ENCODE data around the gene MDP1. TPM values are rescaled to one million over a fixed set of nuclear protein-coding genes. Genes with fewer than 3 reads are reported as not detected.

The MDP1 gene
- total RNA-seq, 2 donors from 2014 or later, result 8.2 to 10.9 TPM

DNA sequence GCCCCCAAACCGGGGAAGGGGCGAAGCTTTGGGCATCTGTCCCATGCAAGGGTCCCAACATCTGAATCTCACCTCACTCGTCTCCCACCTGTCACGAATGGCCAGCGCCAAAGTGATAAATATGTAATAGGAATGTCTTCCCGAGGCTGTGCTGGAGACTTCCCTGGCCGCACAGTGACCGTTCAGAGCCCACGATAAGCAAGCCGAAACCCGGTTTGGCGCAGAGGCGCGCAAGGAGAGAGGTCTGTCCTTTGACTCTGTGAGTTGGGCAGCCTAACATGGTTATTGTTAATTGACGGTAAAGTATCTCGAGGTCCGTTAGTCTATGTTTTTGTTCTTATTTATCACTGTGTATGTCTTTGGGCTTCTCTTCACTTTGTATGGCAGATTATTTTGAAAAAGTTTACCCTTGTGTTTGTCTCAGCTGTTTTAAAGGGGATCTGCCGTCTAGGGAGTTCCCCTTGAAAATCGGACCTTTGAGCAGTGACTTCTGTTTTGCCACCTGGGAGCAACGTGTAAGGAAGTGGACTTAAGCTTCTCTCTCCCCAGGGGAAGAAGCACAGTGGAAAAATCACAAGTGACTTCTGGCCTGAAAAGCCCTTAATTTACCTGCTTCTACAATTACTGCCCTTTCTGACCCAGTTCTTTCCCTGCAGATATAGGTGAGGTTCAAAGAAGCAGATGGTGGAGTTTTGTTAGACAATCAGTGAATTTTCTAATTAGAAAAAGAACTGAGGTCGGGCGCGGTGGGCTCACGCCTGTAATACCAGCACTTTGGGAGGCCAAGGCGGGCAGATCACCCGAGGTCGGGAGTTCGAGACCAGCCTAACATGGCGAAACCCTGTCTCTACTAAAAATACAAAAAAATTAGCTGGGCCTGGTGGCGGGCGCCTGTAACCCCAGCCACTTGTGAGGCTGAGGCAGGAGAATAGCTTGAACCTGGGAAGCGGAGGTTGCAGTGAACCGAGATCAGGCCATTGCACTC, 19.5 kb downstream of the MDP1 start:
- Histone ChIP-seq H3K9me3 (no peaks in the 10 kb centered on the region), H3K9ac (ENCODE audit: low read depth in 2 of 2, low read length in 2 of 2) (peak overlapping the region; percentile 73 to 78), H3K4me1 (peaks cover 4% of the 10 kb centered on the region), H3K27ac (peak overlapping the region; percentile 94), H3K4me3 (peak overlapping the region; percentile 96), H3K27me3 (no peaks in the 10 kb centered on the region), H3K36me3 (no peaks in the 10 kb centered on the region)
- intact Hi-C loops (cut with DNase I), result no loop called here
- TF ChIP-seq, protein P1, sequence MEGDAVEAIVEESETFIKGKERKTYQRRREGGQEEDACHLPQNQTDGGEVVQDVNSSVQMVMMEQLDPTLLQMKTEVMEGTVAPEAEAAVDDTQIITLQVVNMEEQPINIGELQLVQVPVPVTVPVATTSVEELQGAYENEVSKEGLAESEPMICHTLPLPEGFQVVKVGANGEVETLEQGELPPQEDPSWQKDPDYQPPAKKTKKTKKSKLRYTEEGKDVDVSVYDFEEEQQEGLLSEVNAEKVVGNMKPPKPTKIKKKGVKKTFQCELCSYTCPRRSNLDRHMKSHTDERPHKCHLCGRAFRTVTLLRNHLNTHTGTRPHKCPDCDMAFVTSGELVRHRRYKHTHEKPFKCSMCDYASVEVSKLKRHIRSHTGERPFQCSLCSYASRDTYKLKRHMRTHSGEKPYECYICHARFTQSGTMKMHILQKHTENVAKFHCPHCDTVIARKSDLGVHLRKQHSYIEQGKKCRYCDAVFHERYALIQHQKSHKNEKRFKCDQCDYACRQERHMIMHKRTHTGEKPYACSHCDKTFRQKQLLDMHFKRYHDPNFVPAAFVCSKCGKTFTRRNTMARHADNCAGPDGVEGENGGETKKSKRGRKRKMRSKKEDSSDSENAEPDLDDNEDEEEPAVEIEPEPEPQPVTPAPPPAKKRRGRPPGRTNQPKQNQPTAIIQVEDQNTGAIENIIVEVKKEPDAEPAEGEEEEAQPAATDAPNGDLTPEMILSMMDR (IDR thresholded peaks at IDR 0.05), result no peak
- DNase-seq, result no peak

DNA sequence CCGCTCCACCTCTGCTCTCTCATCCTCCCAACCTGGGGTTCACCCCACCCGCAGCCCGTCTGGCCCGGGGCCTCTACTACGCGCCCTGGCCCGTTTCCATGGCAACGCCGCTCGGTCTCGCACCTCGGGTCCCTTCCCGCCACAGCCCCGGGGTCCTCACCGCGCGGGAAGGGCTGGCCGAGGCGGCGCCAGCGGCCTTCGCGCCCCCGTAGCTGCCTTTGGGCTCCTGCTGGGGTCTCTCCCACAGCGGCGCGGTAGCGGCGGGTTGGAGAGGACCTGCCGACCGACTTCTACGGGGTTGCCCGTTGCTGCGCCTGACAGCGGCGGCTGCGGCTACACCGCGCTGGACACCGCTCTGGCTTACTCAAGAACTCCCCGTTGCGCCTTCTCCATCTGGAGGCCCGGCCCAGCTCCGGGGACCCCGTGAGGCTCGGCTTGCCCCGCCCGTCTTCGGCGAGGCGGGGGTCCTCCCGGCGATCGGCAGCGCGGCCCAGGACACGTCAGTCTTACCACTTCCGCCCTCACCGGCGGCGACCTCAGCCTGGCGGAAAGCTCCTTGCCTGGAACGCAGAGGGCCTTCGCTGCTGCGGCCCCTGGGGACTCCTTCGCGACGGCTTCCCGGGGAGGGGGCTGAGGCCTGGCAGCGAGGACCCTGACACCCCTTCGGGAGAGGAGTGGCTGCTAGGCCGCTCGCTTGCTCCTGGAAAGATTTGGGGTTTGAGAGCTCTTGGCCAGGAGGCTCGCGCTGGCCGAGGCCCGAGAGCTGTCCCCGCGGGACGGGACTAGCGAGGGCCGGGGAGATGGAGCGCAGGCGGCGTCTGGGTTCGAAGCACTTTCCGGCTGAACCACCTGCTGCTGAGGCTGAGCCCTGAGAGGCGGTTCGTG, 20.4 kb downstream of the MDP1 start, which contains the start of gene TM9SF1:
TM9SF1 (minus strand) TSS at position 256 of the 885 bp plus-strand sequence. CDS start 422 bp downstream, outside the sequence.
- intact Hi-C loops (cut with DNase I), result no loop called here
- H3K9ac ChIP-seq (ENCODE audit: low read depth in 2 of 2, low read length in 2 of 2), result peak within 1 kb of the TSS; percentile 73 to 78
- TF ChIP-seq, protein P1 (IDR thresholded peaks at IDR 0.05), result no peak
- no peaks in the 10 kb centered on the region for H3K36me3 ChIP-seq
- peak within 1 kb of the TSS; percentile 96 for H3K4me3 ChIP-seq
- no peaks in the 10 kb centered on the region for H3K27me3 ChIP-seq
- H3K4me1 ChIP-seq, result peaks cover 4% of the 10 kb centered on the region
- H3K27ac ChIP-seq, result peak within 1 kb of the TSS; percentile 94
- H3K9me3 ChIP-seq, result no peaks in the 10 kb centered on the region
- DNase-seq, result peak; percentile 87

DNA sequence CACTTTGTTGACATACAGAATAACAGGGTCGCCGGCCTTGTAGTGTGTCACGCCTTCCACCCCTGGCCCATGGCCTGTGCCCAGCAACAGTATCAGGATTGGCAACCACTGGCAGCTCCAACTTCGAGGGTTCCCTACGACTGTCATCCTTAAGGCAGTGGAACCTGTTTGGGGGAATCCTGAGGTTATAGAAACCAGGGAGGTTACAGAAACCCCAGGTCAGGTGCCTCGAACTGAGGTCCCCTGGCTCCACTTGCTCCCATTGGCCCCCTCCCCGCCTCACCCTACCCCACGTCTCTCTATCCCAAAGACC, 21.0 kb downstream of the MDP1 start:
- H3K9ac ChIP-seq (ENCODE audit: low read depth in 2 of 2, low read length in 2 of 2), result peak overlapping the region; percentile 73 to 78
- peak overlapping the region; percentile 94 for H3K27ac ChIP-seq
- no peaks in the 10 kb centered on the region for H3K36me3 ChIP-seq
- no peaks in the 10 kb centered on the region for H3K9me3 ChIP-seq
- intact Hi-C loops (cut with DNase I), result no loop called here
- TF ChIP-seq, protein P1 (IDR thresholded peaks at IDR 0.05), result no peak
- peaks cover 4% of the 10 kb centered on the region for H3K4me1 ChIP-seq
- H3K27me3 ChIP-seq, result no peaks in the 10 kb centered on the region
- H3K4me3 ChIP-seq, result peak overlapping the region; percentile 96
- no peak for DNase-seq

DNA sequence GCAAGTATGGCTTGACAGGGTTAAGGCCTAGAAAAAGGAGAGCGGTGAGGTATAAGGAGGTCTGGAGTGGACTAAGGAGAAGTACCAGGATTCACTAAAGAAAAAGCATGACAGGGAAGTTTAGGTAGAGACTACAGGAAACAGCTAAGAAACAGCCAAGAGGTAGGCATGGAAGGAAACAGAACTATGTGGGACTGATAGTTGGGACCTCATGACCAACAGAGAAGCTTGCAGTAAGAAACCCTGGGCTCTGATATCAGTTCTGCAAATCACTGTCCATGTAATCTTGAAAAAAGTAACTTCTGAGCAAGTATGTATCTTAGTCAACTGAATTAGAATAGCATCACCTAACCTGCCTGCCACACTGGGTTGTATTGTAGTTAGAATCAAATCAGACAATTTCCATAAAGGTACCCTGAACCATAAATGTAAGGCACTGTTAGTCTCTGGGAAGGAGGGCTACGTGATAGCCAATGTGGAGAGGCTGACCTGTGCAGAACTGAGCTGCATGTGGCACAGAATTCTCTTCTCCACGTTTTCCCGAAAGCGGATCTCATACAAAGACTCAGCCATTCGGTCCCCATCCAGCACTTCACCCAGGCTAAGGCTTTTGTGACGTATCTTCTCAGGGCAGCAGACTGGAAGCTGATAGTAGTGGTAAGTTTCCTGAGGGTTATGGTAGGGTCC, 21.5 kb downstream of the MDP1 start:
- Histone ChIP-seq H3K4me3 (peak overlapping the region; percentile 96), H3K4me1 (peaks cover 4% of the 10 kb centered on the region), H3K27me3 (no peaks in the 10 kb centered on the region), H3K9ac (ENCODE audit: low read depth in 2 of 2, low read length in 2 of 2) (peak overlapping the region; percentile 73 to 78), H3K36me3 (no peaks in the 10 kb centered on the region), H3K27ac (peak overlapping the region; percentile 94), H3K9me3 (no peaks in the 10 kb centered on the region)
- intact Hi-C loops (cut with DNase I), result no loop called here
- DNase-seq, result no peak
- TF ChIP-seq, protein P1 (IDR thresholded peaks at IDR 0.05), result no peak

DNA sequence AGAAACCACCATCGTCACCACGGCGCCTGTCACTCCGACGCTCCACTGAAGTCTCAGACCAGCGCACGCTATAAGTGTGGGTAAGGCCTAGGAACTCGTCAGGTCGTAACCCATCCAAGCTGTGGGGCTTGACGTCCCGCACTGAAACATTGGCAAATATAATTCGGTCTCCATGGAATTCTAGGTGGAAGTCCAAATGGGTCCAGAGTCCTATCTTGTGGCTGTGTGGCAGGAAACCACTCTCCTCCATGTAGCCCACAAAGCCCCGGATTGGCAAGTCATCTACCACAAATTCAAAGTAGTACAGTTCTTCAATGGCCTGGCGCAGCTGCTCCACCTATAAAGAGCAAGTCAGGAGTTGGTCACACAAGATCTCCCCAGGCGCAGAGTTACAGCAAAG, 22.9 kb downstream of the MDP1 start:
- Histone ChIP-seq H3K9ac (ENCODE audit: low read depth in 2 of 2, low read length in 2 of 2) (no peak overlapping the region), H3K36me3 (no peaks in the 10 kb centered on the region), H3K4me3 (no peak overlapping the region), H3K4me1 (peaks cover 4% of the 10 kb centered on the region), H3K27me3 (no peaks in the 10 kb centered on the region), H3K27ac (no peak overlapping the region), H3K9me3 (no peaks in the 10 kb centered on the region)
- intact Hi-C loops (cut with DNase I), result no loop called here
- no peak for DNase-seq
- TF ChIP-seq, protein P1 (IDR thresholded peaks at IDR 0.05), result no peak
